SU-DHL-6 (cell line): ENCODE data around the gene NCMAP.

Experiments
- H2AFZ ChIP-seq: fragments of 200-600 bp; sonication (generic); 2 replicates; pipeline ENCODE4 v1.6.1; 2014; ENCODE audit warnings: low read depth, mild to moderate bottlenecking, moderate library complexity, mixed read lengths, antibody characterized with exemption, low read length; ENCODE audit not compliant: severe bottlenecking
- H3F3A ChIP-seq: fragments of 200-600 bp; shearing (Covaris generic); 2 replicates; pipeline ENCODE4 v1.6.0; 2016; ENCODE audit warnings: antibody characterized with exemption, mild to moderate bottlenecking; ENCODE audit not compliant: insufficient read depth
- H3K27ac ChIP-seq: fragments of 200-600 bp; sonication (generic); 2 replicates; pipeline ENCODE4 v1.5.1; 2016; ENCODE audit warnings: low read depth, mild to moderate bottlenecking, low read length, moderate library complexity, mixed read lengths
- H3K27me3 ChIP-seq: fragments of 200-600 bp; sonication (generic), shearing (Covaris generic); 2 replicates; pipeline ENCODE4 v1.6.0; 2014; ENCODE audit warnings: mild to moderate bottlenecking, low read length
- H3K36me3 ChIP-seq: fragments of 200-600 bp; sonication (generic); 2 replicates; pipeline ENCODE4 v1.6.1; 2014; ENCODE audit warnings: mild to moderate bottlenecking, low read length, mixed read lengths
- H3K4me2 ChIP-seq: fragments of 300-600, 200-600 bp; shearing (Covaris generic), sonication (generic); 2 replicates; pipeline ENCODE4 v1.6.0; 2014; ENCODE audit warnings: low read length, low read depth, mild to moderate bottlenecking; ENCODE audit not compliant: poor library complexity, severe bottlenecking
- H3K4me3 ChIP-seq: fragments of 200-600 bp; sonication (generic); 2 replicates; pipeline ENCODE4 v1.5.1; 2014; ENCODE audit warnings: antibody characterized with exemption, low read length, mild to moderate bottlenecking, mixed read lengths; ENCODE audit not compliant: insufficient read depth, poor library complexity, severe bottlenecking
- H3K79me2 ChIP-seq: fragments of 200-600 bp; sonication (generic); 2 replicates; pipeline ENCODE4 v1.6.1; 2014; ENCODE audit warnings: mild to moderate bottlenecking, low read length, moderate library complexity; ENCODE audit not compliant: insufficient read depth
- H3K9ac ChIP-seq: fragments of 200-600 bp; sonication (generic); 2 replicates; pipeline ENCODE4 v1.7.0; 2014; ENCODE audit warnings: mild to moderate bottlenecking, low read length
- H3K9me2 ChIP-seq: fragments of 200-600 bp; sonication (generic); replicated peaks from 2 replicates; pipeline ENCODE4 v1.6.1; 2014; ENCODE audit warnings: low read length; ENCODE audit not compliant: insufficient read depth
- H3K9me3 ChIP-seq: fragments of 200-600 bp; sonication (generic); 2 replicates; pipeline ENCODE4 v1.6.1; 2014; ENCODE audit warnings: low read length, mixed read lengths; ENCODE audit not compliant: insufficient read depth
- H4K20me1 ChIP-seq: fragments of 200-600 bp; sonication (generic); 2 replicates; pipeline ENCODE4 v1.6.1; 2014; ENCODE audit warnings: low read depth, mild to moderate bottlenecking, antibody characterized with exemption, low read length, moderate library complexity, mixed read lengths
- EZH2phosphoT487 ChIP-seq: fragments of 200-600 bp; sonication (generic), shearing (Covaris generic); conservative IDR thresholded peaks from 2 replicates; pipeline ENCODE4 v1.6.1; 2018; ENCODE audit warnings: mild to moderate bottlenecking, antibody characterized with exemption, low read length, moderate library complexity, mixed read lengths
- TF ChIP-seq, protein P1 (sequence below): fragments of 200-600 bp; sonication (generic); IDR thresholded peaks from one replicate; pipeline ENCODE4 v1.5.1; 2017; ENCODE audit warnings: antibody characterized with exemption, mild to moderate bottlenecking, low read length, moderate library complexity; ENCODE audit not compliant: insufficient read depth, poor library complexity, severe bottlenecking

NCMAP gene, protein sequence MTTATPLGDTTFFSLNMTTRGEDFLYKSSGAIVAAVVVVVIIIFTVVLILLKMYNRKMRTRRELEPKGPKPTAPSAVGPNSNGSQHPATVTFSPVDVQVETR

DNA sequence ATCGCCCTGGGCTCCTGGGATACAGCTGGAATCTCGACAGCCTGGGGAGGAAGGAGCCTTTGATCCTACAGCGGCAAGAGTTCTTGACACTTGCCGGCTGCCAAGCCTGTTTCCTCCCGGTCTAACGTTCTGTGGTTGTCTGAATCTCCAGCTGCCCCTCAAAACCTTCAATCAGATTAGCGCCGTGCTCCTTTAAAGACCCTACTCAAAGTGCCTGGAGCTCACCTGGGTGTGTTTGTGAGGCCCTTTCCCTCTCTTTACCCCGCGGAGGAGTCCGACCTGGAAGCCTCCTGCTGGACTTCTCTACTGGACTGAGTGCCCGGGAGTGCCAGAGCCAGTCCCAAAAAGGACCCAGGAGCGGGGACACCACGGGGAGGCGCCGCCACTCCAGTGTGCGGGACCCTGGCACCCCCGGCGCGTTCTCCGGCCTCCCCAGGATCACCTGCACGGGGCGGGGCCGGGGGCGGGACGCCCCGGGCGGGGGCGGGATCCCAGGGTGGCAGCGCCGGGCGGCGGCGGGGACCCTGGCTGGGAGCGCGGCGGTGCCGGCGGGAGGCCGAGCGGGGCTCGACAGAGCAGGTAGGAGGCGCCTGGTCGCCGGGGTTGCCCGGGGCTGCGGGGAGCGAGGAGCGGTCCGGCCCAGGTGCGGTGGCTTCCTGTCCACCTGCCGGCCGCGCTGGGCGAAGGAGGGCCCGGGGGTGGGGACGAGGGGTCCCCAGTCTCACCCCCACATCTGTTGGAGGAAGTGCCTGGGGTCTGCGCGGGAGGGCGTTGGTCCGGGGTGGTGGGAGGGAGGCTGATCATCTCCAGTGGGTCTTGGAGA lies at the start of gene NCMAP:
Gene NCMAP, plus strand, starts transcription at position 497 of the 823 bp plus-strand sequence. CDS start 39,344 bp downstream, outside the sequence.
- Histone ChIP-seq H3K4me2 (peak within 1 kb of the TSS; percentile 32), H3K79me2 (no peaks in the 10 kb centered on the region), H4K20me1 (no peaks in the 10 kb centered on the region), H3K4me3 (no peak within 1 kb of the TSS), H3K27ac (no peak within 1 kb of the TSS), H3K27me3 (no peaks in the 10 kb centered on the region), H3K9me3 (no peaks in the 10 kb centered on the region), H3K9ac (peak within 1 kb of the TSS; percentile 35; the same call in 1 of the 2 replicates), H3K9me2 (no peaks in the 10 kb centered on the region), H3K36me3 (no peaks in the 10 kb centered on the region), H2AFZ (no peak within 1 kb of the TSS), H3F3A (no peaks in the 10 kb centered on the region)
- no peak for TF ChIP-seq EZH2phosphoT487
- TF ChIP-seq, protein P1, sequence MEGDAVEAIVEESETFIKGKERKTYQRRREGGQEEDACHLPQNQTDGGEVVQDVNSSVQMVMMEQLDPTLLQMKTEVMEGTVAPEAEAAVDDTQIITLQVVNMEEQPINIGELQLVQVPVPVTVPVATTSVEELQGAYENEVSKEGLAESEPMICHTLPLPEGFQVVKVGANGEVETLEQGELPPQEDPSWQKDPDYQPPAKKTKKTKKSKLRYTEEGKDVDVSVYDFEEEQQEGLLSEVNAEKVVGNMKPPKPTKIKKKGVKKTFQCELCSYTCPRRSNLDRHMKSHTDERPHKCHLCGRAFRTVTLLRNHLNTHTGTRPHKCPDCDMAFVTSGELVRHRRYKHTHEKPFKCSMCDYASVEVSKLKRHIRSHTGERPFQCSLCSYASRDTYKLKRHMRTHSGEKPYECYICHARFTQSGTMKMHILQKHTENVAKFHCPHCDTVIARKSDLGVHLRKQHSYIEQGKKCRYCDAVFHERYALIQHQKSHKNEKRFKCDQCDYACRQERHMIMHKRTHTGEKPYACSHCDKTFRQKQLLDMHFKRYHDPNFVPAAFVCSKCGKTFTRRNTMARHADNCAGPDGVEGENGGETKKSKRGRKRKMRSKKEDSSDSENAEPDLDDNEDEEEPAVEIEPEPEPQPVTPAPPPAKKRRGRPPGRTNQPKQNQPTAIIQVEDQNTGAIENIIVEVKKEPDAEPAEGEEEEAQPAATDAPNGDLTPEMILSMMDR: no peak

DNA sequence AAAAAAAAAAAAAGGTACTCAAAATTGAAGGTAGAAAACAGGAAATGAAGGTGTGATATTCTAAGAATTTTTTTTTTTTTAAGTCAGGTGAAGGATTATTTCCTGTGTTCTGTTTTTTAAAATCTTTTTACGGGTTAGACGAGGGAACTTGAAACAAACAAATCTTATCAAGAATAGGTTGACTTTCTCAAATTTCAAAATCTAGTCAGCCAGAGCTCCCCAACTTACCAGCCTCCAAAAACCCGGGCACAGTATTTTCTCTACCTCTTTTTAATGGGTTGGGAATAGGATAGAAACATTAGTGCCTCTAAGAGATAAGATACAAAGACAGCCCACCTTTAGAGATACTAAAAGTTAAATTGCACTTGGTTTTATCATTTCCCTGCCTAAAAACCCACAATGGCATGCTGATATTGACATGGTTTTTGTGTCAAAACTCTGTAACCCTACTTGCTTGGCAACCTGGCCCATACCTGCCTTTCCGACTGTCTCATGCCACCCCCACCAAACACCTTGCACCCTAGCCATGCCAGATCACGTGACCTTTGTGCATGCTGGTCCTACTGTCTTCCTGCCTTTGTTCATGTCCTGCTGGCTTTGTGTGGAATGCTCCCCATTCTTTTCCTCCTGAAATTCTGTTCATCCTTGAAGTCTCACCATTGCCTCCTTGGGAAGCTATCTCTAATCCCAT lies 49.1 kb upstream of the NCMAP start:
- no peaks in the 10 kb centered on the region for H3K9me3 ChIP-seq
- no peaks in the 10 kb centered on the region for H3K36me3 ChIP-seq
- no peaks in the 10 kb centered on the region for H3K9me2 ChIP-seq
- H4K20me1 ChIP-seq: no peaks in the 10 kb centered on the region
- H3K4me2 ChIP-seq: peak overlapping the region; percentile 45
- H3K27ac ChIP-seq: no peak overlapping the region
- H3K9ac ChIP-seq: no peak overlapping the region
- TF ChIP-seq, protein P1: no peak
- TF ChIP-seq EZH2phosphoT487: no peak
- H3K27me3 ChIP-seq: no peaks in the 10 kb centered on the region
- H3F3A ChIP-seq: peaks cover 20% of the 10 kb centered on the region
- no peak overlapping the region for H3K4me3 ChIP-seq
- no peaks in the 10 kb centered on the region for H3K79me2 ChIP-seq
- H2AFZ ChIP-seq: no peak overlapping the region

DNA sequence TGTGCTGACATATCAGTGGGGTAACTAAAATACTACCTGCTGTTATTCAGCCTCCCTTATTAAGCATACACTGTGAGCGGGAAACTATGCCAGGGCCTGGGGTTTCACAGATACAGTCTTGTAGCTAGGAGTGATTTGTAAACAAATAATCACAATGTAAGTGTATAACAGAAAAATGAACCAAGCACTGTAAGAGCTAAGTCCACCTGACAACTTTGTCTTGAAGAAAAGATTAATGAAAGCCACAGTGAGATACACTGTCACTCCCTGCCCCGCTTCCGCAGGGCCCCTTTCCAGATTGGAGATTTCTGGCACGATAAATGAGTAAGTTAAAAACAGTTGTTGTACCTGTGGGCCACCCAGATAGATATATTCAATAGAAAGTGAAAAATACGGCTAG lies 48.5 kb upstream of the NCMAP start:
- Histone ChIP-seq H3K9ac (no peak overlapping the region), H3K27ac (no peak overlapping the region), H3K4me2 (no peak overlapping the region), H3K9me3 (no peaks in the 10 kb centered on the region), H3K9me2 (no peaks in the 10 kb centered on the region), H2AFZ (no peak overlapping the region), H3K27me3 (no peaks in the 10 kb centered on the region), H3F3A (peaks cover 14% of the 10 kb centered on the region; the same call in 1 of the 2 replicates), H3K4me3 (no peak overlapping the region), H3K36me3 (no peaks in the 10 kb centered on the region), H3K79me2 (no peaks in the 10 kb centered on the region), H4K20me1 (no peaks in the 10 kb centered on the region)
- no peak for TF ChIP-seq EZH2phosphoT487
- TF ChIP-seq, protein P1: no peak
